ENCODE measurements around the gene UBR4. TPM values are rescaled to one million over a fixed set of nuclear protein-coding genes. Genes with fewer than 3 reads are reported as not detected.

UBR4 gene
- polyA plus RNA-seq, 1 of the 3 experiments (the other 2 are of a cell fraction): 68.7 TPM

- TF ChIP-seq YY1 (IDR thresholded peaks at IDR 0.05; ENCODE audit: low read depth) (no peak), FOXJ3 (CRISPR knock-in tag; IDR thresholded peaks at IDR 0.05) (no peak), USF2 (IDR thresholded peaks at IDR 0.05; ENCODE audit: borderline replicate concordance, low read depth, low read length) (no peak), FOSL2 (IDR thresholded peaks at IDR 0.05; ENCODE audit: borderline replicate concordance, low read depth) (no peak), ELF1 (IDR thresholded peaks at IDR 0.05) (no peak), REST (IDR thresholded peaks at IDR 0.05; ENCODE audit: low read depth, low read length) (no peak), USF1 (IDR thresholded peaks at IDR 0.05; ENCODE audit: borderline replicate concordance, low read depth) (no peak), ZBTB33 (IDR thresholded peaks at IDR 0.05; ENCODE audit: borderline replicate concordance, low read depth) (no peak), TEAD4 (IDR thresholded peaks at IDR 0.05; ENCODE audit: borderline replicate concordance, insufficient read depth) (no peak)
- Histone ChIP-seq H3K27me3 (ENCODE audit: insufficient read depth) (no peaks in the 10 kb centered on the region), H3F3A (replicated peaks; ENCODE audit: insufficient read depth) (no peaks in the 10 kb centered on the region), H3K9me3 (no peaks in the 10 kb centered on the region), H3K9me2 (no peaks in the 10 kb centered on the region), H3K36me3 (replicated peaks in 1 of 2; ENCODE audit: control insufficient read depth in 1 of 2, insufficient read depth in 2 of 2, low read length in 1 of 2) (peaks cover 67 to 89% of the 10 kb centered on the region in 2 experiments), H3K4me3 (ENCODE audit: low read depth in 2 of 2, low read length in 1 of 2) (no peak overlapping the region), H4K20me1 (ENCODE audit: insufficient read depth) (no peaks in the 10 kb centered on the region), H3K27ac (ENCODE audit: low read depth in 2 of 2, low read length in 1 of 2) (no peak overlapping the region), H3K4me1 (ENCODE audit: control insufficient read depth in 1 of 2, insufficient read depth in 2 of 2, low read depth in 1 of 2, low read length in 1 of 2) (0 out of 4 replicates have a peak, but pooled peaks cover 0 to 6% of the 10 kb centered on the region in 2 experiments), H3K4me2 (no peak overlapping the region), H2AFZ (ENCODE audit: low read depth) (no peak overlapping the region), H3K79me2 (ENCODE audit: insufficient read depth) (no peaks in the 10 kb centered on the region), H3K9ac (no peak overlapping the region)
- ChIA-PET CTCF (interaction anchor here (1.0 to 1.3 kb wide), 2 partner anchors 9 to 167 kb away, joined by 6 read pairs; no protein-coding TSS in a partner anchor), POLR2A (no interaction called here)
- no peak for DNase-seq
- 72% methylated on average over 3 of the region's 3 CpGs for WGBS (ENCODE audit: low lambda C conversion rate)
Observed at GRCh38 chr1:19080721-19081120, 129.3 kb downstream of the UBR4 start.
